ENCODE data around the gene GLI2.

Gene GLI2

GRCh38 chr2:120735746-120736170 lies at the start of gene GLI2:
GLI2 (plus strand) TSS chr2:120735868; CDS start chr2:120797321, 61,453 bp downstream.
- peak; percentile 87 for DNase-seq

- DNase-seq, result no peak
Measured at GRCh38 chr2:120685974-120686297, 49.7 kb upstream of the GLI2 start.

- DNase-seq, result no peak
Measured at GRCh38 chr2:120686511-120687168, 49.0 kb upstream of the GLI2 start.

- no peak for DNase-seq
Measured at GRCh38 chr2:120687210-120687609, 48.5 kb upstream of the GLI2 start.

- no peak for DNase-seq
Measured at GRCh38 chr2:120690521-120690920, 45.1 kb upstream of the GLI2 start.

- DNase-seq, result no peak
Measured at GRCh38 chr2:120691410-120691809, 44.3 kb upstream of the GLI2 start.

GRCh38 chr2:120692691-120693090 lies 43.0 kb upstream of the GLI2 start:
- no peak for DNase-seq

GRCh38 chr2:120693121-120693520 lies 42.5 kb upstream of the GLI2 start:
- DNase-seq, result no peak

- DNase-seq, result no peak
Measured at GRCh38 chr2:120694034-120694433, 41.6 kb upstream of the GLI2 start.

GRCh38 chr2:120697471-120697870 lies 38.2 kb upstream of the GLI2 start:
- DNase-seq, result no peak

- no peak for DNase-seq
Measured at GRCh38 chr2:120699292-120699691, 36.4 kb upstream of the GLI2 start.

- no peak for DNase-seq
Measured at GRCh38 chr2:120700659-120701058, 35.0 kb upstream of the GLI2 start.

- no peak for DNase-seq
Measured at GRCh38 chr2:120701096-120701495, 34.6 kb upstream of the GLI2 start.

GRCh38 chr2:120701499-120701898 lies 34.2 kb upstream of the GLI2 start:
- no peak for DNase-seq

- no peak for DNase-seq
Measured at GRCh38 chr2:120702061-120702460, 33.6 kb upstream of the GLI2 start.

- DNase-seq, result no peak
Measured at GRCh38 chr2:120702801-120703200, 32.9 kb upstream of the GLI2 start.

GRCh38 chr2:120703330-120703994 lies 32.2 kb upstream of the GLI2 start:
- DNase-seq, result peak; percentile 85

GRCh38 chr2:120704696-120705095 lies 31.0 kb upstream of the GLI2 start:
- no peak for DNase-seq

GRCh38 chr2:120707816-120708215 lies 27.9 kb upstream of the GLI2 start:
- no peak for DNase-seq

GRCh38 chr2:120708944-120709607 lies 26.6 kb upstream of the GLI2 start:
- no peak for DNase-seq

- DNase-seq, result no peak
Measured at GRCh38 chr2:120709608-120710041, 26.0 kb upstream of the GLI2 start.

GRCh38 chr2:120710256-120710655 lies 25.4 kb upstream of the GLI2 start:
- peak; percentile 86 for DNase-seq

GRCh38 chr2:120711694-120712093 lies 24.0 kb upstream of the GLI2 start:
- DNase-seq, result no peak

- DNase-seq, result peak; percentile 75
Measured at GRCh38 chr2:120712180-120712681, 23.4 kb upstream of the GLI2 start.

All from fibroblast of upper back skin (primary cell).